Retina (tissue), 1 donor: Measurements from ENCODE around the gene JAKMIP2.
"Not testable (repeated sequence)": the region's sequence is repeated elsewhere in the genome, so short reads cannot be mapped to it uniquely, and the experiment has no call there.

ENCODE experiments used
- DNase-seq: peaks from one replicate; pipeline ENCODE4 v3.0.0-alpha.2; 2016

Gene JAKMIP2

DNA sequence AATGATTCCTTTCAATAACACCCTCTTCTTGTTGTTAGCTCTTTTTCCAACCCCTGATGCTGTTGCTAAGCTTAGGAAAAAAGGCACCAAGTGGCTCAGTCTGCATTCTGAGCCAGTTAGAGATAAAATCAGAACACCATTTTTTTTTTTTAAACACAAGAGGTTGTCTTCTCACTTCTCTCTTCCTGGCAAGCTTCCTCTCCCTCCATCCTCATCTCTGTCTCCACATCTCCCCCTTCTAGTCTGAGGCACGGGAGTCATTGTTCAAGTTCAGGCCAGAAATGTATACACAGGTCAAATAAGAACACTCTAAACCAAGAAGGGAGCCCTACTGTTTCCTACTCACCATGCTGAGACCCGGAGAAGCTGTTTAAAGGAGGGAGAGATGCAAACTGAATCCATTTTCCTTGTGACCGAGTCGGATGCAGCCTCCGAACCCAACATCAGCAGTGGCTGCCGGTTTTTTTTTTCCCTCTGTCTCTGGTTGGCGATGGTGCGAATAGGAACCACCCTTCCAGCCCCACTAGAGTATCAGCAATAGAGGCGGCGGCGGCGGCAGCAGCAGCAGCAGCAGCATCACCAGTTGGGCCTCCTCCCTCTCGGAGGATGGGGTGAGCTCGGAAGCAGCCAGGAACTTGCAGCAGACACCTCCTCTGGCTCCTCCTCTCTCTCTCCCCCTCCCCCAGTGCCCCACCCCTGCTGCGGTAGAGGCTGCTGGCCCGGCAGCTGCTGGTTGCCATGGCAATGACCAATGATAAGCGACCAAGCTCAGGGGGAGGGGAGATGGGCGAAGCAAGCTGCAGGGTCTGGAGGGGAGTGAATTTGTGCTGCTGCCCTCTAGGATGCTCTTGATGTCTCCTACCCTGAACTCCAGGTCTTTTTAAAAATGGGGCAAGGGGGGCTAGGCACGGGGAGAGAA, at the start of gene JAKMIP2:
JAKMIP2 (minus strand) TSS at position 619 of the 919 bp plus-strand sequence. CDS start 110,922 bp downstream, outside the sequence.
- DNase-seq, result peak; percentile 93

DNA sequence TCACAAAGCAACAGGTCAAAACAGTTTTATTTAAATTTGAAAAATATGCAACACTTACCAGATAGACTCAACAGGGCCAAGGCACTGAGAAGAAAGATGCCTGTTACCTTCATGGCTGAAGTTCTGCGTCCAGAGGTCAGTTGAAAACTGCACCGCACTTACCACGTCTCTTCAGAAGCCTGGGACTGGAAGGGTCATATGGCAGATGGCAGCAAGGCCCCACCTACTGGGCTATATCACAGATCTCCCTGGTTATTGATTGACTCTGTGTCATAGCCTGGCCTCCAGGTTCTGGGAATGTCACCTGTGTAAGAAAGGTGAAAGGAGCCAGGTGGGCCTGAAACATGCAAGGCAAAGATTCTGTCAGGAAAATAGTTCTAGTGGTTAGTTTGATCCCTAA, 48.9 kb upstream of the JAKMIP2 start, which contains the start of gene SPINK1:
SPINK1 (minus strand) TSS at position 207 of the 400 bp plus-strand sequence; CDS start at position 113, 94 bp downstream.
- no peak for DNase-seq

DNA sequence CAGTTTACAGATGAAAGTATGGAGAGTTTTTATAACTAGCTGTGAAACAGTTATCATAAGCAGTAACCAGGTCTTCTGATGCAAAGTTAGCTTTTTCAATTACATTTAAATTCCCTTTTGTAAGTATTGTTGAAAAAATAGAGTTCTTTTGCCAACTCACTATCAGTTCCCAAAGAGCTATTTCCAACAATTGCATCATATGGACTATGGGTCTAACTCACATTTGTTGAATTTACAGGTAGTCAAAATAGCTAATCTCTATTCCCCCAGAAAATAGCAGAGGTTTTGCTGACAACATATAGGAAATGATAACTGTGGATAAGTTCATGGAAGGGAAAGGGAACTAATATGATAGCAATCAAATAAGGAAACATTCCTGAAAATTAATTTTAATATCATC, 47.5 kb upstream of the JAKMIP2 start:
- DNase-seq, result no peak

DNA sequence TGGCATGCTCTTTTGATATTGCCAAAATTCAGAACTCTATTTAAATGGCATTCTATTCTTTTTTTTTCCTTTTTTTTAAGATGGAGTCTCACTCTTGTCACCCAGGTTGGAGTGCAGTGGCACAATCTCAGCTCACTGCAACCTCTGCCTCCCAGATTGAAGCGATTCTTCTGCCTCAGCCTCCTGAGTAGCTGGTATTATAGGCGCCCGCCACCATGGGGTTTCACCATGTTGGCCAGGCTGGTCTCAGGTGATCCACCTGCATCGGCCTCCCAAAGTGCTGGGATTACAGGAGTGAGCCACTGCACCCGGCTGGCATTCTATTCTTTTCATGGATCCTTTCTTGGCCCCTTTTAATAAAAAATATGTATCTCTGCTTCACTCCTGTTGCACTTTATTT, 44.5 kb upstream of the JAKMIP2 start:
- DNase-seq, result not testable (repeated sequence)

DNA sequence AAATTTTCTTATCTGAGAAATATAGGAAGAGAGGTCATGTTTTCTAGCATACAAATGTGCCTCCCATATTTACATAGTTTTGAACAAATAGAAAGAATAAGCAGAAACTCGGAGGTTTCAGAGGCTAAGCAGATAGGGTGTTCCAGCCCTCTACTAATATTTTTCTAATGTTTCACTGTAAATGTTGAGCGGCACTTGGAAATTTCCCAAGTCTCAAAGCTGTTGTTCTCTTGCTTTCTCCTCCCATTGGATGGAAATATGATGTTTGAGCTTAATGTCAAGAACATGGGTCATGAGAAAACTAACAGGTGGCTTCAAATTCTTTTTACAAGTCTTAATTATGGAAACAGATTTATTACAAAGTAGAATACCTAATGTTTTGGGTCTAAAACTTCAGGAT, 43.8 kb upstream of the JAKMIP2 start:
- DNase-seq, result no peak

DNA sequence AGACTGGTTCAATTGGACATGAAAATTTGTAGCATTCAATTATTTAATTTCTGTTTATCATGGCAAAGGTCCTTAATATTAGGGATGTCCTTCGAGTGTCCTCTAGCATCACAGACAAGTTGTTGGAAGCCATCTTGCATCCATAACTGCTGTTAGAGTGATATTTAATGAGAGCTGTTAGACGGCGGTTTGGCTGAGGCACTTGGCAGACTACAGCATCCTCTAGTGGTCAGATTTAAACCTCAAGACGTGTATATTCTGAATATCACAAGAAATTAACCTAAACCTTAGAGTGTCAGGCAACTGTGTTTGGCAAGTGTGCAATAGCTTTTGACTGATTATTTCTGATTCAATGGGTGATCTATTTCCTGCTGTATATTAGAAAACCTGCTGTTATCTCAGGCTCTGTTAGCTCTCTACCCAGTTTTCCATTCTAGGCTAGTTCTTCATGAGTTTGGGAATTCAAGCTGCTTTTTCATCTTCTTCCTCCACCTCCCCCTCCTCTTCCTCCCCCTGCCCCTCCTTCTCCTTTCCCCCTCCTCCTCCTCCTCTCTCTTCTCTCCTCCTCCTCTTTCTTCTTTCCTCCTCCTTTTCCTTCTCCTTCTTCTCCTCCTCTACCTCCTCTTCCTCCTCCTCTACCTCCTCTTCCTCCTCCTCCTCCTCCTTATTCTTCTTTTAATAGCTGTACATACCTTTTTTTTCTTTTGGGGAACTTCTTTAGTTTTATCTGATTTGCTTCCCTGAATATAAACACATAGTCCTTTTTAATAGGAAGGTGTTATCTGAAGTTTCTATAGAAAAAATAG, 40.4 kb upstream of the JAKMIP2 start:
- peak; percentile 68 for DNase-seq

DNA sequence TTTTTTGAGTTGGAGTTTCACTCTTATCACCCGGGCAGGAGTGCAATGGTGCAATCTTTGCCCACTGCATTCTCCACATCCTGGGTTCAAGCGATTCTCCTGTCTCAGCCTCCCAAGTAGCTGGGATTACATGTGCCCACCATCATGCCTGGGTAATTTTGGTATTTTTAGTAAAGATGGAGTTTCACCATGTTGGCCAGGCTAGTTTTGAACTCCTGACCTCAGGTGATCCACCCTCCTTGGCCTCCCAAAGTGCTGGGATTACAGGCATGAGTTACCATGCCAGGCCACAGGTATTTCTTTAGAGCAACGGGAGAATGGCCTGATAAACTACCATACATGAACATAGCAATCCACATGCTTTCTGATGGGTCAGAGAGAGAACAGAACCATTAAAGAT, 39.7 kb upstream of the JAKMIP2 start:
- not testable (repeated sequence) for DNase-seq

DNA sequence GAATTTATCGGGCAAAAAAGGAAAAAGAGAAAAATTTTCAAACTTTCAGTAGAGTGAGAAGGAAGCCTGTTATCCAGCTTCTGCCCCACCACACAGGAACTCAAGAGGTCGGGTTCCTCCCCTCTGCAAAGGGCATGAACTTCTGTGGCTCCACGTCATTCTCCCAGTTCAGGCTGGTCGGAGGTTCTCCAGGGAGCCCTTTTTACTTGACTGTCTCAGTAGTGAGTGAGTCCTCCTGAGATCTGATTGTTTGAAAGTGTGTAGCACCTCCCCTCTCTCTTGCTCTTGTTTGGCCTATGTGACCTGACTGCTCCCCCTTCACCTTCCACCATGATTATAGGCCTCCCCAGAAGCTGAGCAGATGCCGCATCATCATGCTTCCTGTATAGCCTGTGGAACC, 39.2 kb upstream of the JAKMIP2 start:
- DNase-seq, result no peak

DNA sequence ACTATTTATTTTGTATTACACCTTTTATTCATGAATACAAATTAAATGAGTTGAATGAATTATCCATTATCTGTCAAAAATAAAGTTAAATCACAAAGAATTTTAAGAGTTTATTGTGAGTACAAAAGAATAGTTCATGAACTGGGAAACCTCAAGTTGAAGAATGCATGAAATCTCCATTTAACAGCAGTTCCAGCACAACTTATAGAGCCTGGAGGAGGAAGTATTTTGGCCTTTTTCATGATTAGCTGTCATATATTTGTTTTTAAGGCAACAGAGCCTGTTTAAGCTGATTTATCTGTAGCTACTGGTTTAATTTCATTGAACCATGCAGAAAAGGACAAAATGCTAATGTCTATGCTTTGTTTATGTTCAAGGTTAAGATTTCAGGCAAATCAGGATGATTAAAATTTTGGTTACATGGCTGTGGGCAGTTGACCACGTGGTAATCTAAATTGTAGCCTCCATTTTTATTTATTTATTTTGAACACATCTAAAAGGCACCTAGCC, 36.8 kb upstream of the JAKMIP2 start:
- DNase-seq, result no peak

DNA sequence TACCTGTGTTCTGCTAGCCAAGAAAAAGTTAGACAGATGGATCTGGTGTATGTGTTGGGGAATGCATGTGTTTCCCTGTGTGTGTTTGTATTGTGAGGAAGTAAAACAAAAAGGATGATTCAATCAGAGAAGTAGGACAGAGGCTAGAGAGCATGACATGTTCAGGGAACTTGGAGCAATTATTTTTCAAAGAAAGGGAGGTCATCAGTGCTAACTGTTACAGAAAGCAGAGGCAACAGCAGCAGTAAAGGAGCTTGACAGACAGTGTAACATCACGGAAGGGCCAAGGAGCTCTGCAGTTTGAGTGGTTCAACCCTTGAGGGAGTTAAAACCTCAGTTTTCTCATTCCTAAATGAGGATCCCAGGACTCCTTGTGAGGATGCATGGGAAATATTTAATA, 35.8 kb upstream of the JAKMIP2 start:
- DNase-seq, result peak; percentile 30

DNA sequence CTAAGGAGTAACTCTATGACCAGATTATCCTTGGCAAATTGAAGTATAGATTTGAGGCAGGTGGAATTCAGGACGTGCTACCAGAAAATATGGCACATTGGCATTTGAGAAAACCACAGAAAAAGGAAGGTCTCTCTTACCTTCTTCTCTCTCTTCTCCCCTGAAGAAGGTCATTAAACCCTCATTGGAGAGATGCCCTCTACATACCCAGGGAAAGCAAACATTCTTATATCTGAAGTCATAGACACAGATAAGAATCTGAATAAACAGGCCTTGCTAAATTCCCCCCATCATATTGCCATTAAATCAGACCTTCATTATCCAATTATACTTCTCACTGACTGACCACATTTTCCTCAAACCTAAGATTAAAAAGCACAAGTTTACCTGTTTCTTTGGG, 31.2 kb upstream of the JAKMIP2 start:
- DNase-seq, result no peak

DNA sequence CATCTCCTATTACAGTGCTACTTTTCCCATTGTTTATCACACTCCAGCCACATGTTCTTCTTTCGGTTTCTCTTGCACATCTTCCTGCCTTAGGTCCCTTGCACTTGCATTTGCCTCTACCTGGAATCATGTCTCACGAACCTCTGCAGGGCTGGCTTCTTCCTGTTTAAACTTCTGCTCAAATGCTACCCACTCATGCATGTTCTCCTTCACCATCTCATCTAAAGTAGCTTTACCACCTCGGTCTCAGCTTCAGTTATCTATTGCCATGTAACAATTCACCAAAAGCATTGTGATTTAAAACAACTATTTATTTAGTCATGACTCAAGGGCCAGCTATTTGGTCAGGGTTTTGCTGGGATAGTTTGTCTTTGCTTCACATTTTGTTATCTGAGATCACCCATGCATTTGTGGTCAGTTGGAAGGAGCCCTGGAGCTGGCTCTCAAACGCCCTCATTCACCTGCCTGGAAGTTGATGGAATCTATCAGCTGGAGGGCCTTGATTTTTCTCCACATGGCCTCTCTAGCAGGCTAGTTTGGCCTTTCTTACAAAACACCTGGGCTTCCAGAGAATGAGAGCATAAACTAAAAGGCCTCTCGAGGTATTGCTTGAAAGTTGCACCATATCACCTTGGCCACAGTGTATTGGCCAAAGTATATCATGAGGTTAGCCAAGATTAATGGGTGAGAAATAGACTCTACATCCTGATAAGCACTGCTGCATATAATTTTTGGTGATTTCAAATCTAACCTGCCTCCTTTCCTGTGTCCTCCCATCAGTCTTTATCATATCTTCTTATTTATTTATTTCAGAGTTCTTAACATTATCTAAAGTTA, 27.5 kb upstream of the JAKMIP2 start:
- no peak for DNase-seq

DNA sequence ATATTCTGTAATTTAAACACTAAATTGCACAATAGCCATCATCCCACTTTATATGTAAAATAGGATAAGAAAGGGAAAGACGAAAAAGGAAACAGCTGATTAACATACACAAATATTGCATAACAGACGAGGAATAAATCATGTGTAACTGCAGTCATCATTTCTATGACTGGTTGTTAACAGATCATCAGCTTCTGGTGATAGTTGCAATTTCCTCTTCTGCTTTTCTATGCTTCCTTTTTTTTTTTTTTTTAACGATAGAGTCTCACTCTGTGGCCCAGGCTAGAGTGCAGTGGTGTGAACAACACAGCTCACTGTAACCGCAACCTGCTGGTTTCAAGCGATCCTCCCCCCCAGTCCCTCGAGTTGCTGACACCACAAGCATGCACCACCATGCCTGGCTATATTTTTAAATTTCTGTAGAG, 22.5 kb upstream of the JAKMIP2 start:
- DNase-seq, result no peak

DNA sequence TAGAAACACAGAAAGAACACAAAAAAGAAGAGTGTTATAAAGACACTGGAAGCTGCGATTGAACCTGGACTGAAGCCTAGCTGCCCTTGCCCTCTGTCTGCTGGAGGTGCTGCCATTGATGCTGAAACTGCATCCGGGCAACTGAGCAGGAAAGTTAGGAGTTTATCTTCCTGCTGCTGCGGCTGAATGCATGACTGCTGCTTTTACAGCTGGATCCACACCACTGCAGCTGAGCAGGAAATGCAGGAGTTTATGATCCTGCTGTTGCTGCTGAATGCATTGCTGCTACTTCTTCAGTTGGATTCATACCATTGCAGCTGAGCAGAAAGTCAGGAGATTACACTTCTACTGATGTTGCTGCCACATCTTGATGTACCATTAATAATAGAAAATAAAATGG, 21.8 kb upstream of the JAKMIP2 start:
- DNase-seq, result no peak

DNA sequence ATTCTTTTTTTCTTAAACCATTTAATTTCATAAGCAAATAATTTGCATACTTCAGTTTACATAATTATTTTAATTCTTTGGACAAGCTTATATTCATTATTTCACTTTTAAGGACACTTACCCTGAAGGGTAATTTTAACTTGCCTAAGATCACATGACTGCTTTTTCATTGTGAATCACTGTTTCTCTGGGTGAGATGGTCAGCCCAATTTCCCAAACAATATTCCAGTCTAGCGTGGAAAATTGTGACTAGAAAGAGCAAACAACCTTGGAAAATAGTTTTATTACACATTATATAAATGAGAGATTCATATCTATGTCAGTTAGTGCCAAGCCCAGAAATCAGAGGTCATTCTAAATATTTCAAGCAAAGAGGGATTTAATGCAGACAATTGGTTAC, 21.4 kb upstream of the JAKMIP2 start:
- no peak for DNase-seq

DNA sequence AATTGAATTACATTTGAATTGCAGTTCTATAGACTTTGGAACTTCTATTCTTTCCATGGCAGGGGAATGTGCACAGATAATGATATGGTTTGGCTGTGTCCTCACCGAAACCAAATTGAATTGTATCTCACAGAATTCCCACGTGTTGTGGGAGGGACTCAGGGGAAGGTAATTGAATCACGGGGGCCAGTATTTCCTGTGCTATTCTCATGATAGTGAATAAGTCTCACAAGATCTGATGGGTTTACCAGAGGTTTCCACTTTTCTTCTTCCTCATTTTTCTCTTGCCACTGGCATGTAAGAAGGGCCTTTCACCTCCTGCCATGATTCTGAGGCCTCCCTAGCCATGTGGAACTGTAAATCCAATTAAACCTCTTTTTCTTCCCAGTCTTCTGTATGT, 20.6 kb upstream of the JAKMIP2 start:
- DNase-seq, result not testable (repeated sequence)

DNA sequence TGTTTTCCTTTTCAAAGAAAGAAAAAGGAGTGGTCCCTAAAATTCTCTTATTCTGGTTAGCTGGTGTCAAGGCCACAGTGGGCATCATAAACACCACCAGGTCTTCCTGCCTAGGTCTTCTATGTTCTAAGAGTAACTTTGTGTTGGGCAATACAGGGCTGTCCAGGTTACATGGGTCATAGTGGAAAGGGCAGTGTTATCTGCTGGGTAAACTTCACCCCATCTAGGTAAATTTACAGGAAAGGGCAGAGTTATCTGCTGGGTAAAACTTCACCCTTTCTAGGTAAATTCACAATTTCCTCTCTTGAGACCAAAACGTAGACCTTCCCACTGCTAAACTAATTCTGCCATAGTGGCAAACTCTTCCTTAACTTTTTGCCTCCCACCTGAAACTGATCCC, 18.9 kb upstream of the JAKMIP2 start:
- DNase-seq, result no peak

DNA sequence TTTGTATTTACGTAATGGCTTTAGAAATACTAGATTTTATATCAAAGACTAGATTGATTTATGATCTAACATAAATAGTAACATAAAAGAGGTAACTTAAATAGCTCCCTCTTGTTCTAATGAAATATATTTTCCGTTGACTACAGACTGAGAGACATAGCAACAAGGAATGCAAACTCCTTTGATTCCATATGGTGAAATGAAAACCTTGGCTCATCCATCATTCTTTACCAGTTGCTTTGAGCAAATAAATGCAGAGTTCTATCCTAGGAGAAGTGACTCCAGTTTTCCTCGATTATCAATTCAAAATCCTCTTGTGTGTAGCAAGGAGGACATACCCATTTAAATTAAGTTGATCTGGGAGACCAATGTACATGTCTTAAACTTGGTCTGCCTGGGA, 18.0 kb upstream of the JAKMIP2 start:
- no peak for DNase-seq

DNA sequence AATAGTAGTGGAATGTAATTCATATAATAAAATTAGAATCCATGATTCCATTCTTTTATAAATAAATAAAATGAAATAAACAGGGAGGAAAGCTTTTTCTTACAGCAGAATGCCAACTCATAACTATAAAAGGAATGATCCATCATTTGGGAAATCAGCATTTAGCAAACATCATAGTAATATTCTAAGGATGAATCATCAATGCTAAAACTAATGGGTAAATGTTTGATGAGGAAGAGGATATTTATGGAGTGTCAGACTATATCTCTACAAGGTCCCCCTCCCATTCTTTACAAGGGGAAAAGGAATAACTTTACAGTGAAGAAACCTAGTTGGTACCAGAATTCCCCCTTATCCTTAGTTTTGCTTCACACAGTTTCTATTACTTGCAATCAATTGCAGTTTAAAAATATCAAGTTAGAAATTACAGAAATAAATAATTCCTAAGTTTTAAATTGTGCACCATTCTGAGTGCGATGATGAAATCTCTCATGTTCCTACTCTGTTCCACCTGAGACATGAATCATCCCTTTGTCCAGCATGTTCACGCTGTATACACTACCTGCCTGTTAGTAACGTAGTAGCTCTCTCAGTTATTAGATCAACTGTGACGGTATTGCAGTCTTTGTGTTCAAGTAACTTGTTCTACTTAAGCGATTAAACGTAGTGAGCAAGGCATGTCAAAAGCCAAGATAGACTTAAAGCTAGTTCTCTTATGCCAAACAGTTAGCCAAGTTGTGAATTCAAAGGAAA, 14.2 kb upstream of the JAKMIP2 start:
- DNase-seq, result no peak

DNA sequence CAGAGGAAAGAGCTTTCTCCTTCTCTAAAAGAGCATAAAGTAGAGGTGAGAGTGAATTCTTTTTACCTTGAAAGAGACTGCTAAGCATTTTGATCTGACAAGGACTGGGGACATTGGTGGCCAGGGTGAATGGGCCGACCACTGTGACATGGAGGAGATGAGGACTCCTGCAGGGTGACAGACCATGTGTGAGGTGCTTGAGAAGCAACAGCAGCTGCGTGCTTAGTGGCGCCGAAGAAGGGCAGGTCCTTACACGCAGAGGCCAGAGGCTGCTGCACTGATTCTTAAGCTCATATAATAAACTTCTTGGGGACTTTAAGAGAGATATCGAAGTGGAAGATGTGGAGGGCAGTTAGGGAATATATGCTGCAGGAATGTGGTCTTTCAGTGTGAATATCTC, 8.7 kb upstream of the JAKMIP2 start:
- no peak for DNase-seq

DNA sequence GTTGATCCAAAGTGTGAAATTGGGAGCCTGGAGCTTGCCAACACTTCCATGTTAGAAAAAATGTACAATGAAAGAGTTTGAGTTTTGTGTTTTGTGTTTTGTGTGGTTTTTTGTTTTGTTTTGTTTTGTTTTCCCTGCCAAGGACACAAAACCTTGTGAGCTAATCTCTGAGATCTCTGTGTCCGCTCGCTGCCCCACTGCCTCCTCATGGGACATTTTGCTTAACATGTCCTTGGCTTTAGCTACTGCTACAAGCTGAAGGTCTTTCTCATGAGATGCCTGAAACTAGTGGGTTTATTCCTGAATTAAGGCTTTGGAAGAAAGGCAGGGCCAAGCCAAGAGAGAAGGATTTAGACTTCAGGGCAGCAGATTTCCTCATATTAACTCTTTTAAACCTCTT, 7.3 kb upstream of the JAKMIP2 start:
- DNase-seq, result no peak

DNA sequence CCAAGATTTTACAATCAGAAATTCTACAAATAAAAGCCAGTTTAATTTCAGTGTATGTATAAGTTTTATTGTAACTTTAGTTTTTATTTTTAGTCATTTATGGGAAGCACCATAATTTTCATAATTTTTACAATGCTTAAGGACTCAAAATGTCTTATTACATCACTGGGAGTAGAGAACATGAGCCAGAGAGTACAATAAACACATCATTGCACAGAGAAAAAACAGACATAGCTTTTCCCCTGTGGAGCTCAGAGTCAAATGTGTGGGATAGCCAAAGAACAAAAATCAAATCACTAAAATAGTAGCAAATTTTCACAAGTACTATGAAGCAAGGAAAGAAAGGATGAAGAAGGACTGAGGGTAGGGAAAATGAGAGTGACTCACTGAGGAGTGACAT, 5.5 kb upstream of the JAKMIP2 start:
- no peak for DNase-seq
